Transverse colon (tissue), 4 donors: ENCODE results near the gene SSTR5. TPM values are rescaled to one million over a fixed set of nuclear protein-coding genes. Genes with fewer than 3 reads are reported as not detected.

Experiments used
- DNase-seq: peaks from one replicate; pipeline ENCODE4 v3.0.0-alpha.2; 2019
- H3K27ac ChIP-seq, 4 donors: fragments of 200-600 bp; sonication (generic); 2 replicates each; pipeline ENCODE4 v1.5.1; 2016 to 2018; ENCODE audit warnings: inconsistent platforms in 4 of 4
- H3K27me3 ChIP-seq: fragments of 200-600 bp; sonication (generic); 2 replicates; pipeline ENCODE4 v1.5.1; 2017; ENCODE audit warnings: inconsistent platforms
- H3K36me3 ChIP-seq, 4 donors: fragments of 200-600 bp; sonication (generic); 2 replicates each; pipeline ENCODE4 v1.5.1; 2017 to 2019; ENCODE audit warnings: inconsistent platforms in 4 of 4
- H3K4me1 ChIP-seq, 4 donors: fragments of 200-600 bp; sonication (generic); 2 replicates each; pipeline ENCODE4 v1.5.1; 2017 to 2020; ENCODE audit warnings: inconsistent platforms in 4 of 4
- H3K4me3 ChIP-seq, 4 donors: fragments of 200-600 bp; sonication (generic); 1 replicate in 1 of 4; 2 replicates in 3 of 4; pipeline versions ENCODE4 v1.5.1 to v1.6.1; 2017 to 2019; ENCODE audit warnings: inconsistent platforms in 4 of 4
- H3K9me3 ChIP-seq, 2 donors: fragments of 200-600 bp; sonication (generic); 2 replicates each; pipeline ENCODE4 v1.5.1; 2017 to 2019; ENCODE audit warnings: inconsistent platforms in 2 of 2
- CTCF ChIP-seq, 5 experiments: fragments of 200-600 bp in 3 of 5; fragments of 450-650 bp in 2 of 5; sonication (generic) in 3 of 5; IDR thresholded peaks; 1 replicate in 2 of 5; 2 replicates in 3 of 5; pipeline ENCODE4 v1.5.1; 2016 to 2017; ENCODE audit warnings: antibody characterized with exemption in 5 of 5, inconsistent platforms in 3 of 5, mild to moderate bottlenecking in 2 of 5, moderate library complexity in 1 of 5
- EP300 ChIP-seq: sonication (generic); formaldehyde crosslinking; IDR thresholded peaks from one replicate; pipeline ENCODE4 v1.6.1; 2017; ENCODE audit warnings: antibody characterized with exemption, low read depth
- POLR2A ChIP-seq: fragments of 450-650 bp; IDR thresholded peaks from one replicate; pipeline ENCODE4 v1.6.1; 2016; ENCODE audit warnings: antibody characterized with exemption, mild to moderate bottlenecking, moderate library complexity
- POLR2AphosphoS5 ChIP-seq, 3 donors: sonication (generic); formaldehyde crosslinking; IDR thresholded peaks; one replicate each; pipeline ENCODE4 v1.6.1; 2016; ENCODE audit warnings: antibody characterized with exemption in 3 of 3
- WGBS, 2 donors: methylation state at CpG; one replicate each; pipeline ENCODE4 v1.1.5; 2018; ENCODE audit warnings: low coverage in 1 of 2; 5-methylcytosine and 5-hydroxymethylcytosine counted together
- in situ Hi-C, 4 donors: fragments of 200-750 bp; cut with MboI; loops; one replicate each; pipeline versions ENCODE4 v1.15.0 to v1.15.1; 2017; ENCODE audit warnings: low sequenced_read_pairs in 3 of 4, low pct_ligation_motif_present in 1 of 4, low pct_unique_long_range_greater_than_20kb in 1 of 4
- intact Hi-C: fragments of 100-400 bp; cut with DNase I; formaldehyde crosslinking; loops from one replicate; pipeline ENCODE4 v1.15.1; 2023; ENCODE audit warnings: low total_unique reads
- total RNA-seq, 4 donors: library from RNA; depleted of rRNA; stranded (reverse); fragments of >200 nt; gene quantifications; one replicate each; pipeline ENCODE4 v1.1.0, GENCODE V29; 2016

Gene SSTR5
- total RNA-seq, 4 donors from 2014 or later = not detected

GRCh38 chr16:1117176-1117900 lies 44.8 kb downstream of the SSTR5 start:
- Histone ChIP-seq H3K27me3 (peaks cover 27% of the 10 kb centered on the region), H3K4me3 (no peak overlapping the region), H3K4me1 (no peaks in the 10 kb centered on the region), H3K27ac (no peak overlapping the region), H3K9me3 (no peaks in the 10 kb centered on the region), H3K36me3 (no peaks in the 10 kb centered on the region)
- TF ChIP-seq POLR2AphosphoS5 (IDR thresholded peaks at IDR 0.05) (no peak), CTCF (IDR thresholded peaks at IDR 0.05) (no peak), EP300 (no peak), POLR2A (no peak)
- no peak for DNase-seq
- intact Hi-C loops = no loop called here
- in situ Hi-C loops = no loop called here
- 41 to 42% methylated on average over 8 to 25 of the region's 34 CpGs for WGBS, 2 donors

GRCh38 chr16:1117926-1118325 lies 45.4 kb downstream of the SSTR5 start:
- Histone ChIP-seq H3K27ac (no peak overlapping the region), H3K36me3 (no peaks in the 10 kb centered on the region), H3K27me3 (peaks cover 27% of the 10 kb centered on the region), H3K9me3 (no peaks in the 10 kb centered on the region), H3K4me1 (no peaks in the 10 kb centered on the region), H3K4me3 (no peak overlapping the region)
- in situ Hi-C loops = no loop called here
- 77 to 90% methylated on average over 2 to 15 of the region's 19 CpGs for WGBS, 2 donors
- DNase-seq = no peak
- intact Hi-C loops = no loop called here
- TF ChIP-seq POLR2AphosphoS5 (IDR thresholded peaks at IDR 0.05) (no peak), CTCF (IDR thresholded peaks at IDR 0.05) (no peak), EP300 (no peak), POLR2A (no peak)

- Histone ChIP-seq H3K27ac (no peak overlapping the region), H3K36me3 (no peaks in the 10 kb centered on the region), H3K4me1 (no peaks in the 10 kb centered on the region), H3K4me3 (no peak overlapping the region), H3K9me3 (no peaks in the 10 kb centered on the region), H3K27me3 (peaks cover 27% of the 10 kb centered on the region)
- 73% methylated on average over 18 of the region's 19 CpGs; no CpG with 5 or more reads in 1 of the 2 donors for WGBS, 2 donors
- TF ChIP-seq CTCF (IDR thresholded peaks at IDR 0.05) (no peak), POLR2A (no peak), EP300 (no peak), POLR2AphosphoS5 (IDR thresholded peaks at IDR 0.05) (no peak)
- no peak for DNase-seq
- intact Hi-C loops = no loop called here
- in situ Hi-C loops = no loop called here
These were observed 46.6 kb downstream of the SSTR5 start for GRCh38 chr16:1119129-1119528.

- in situ Hi-C loops = no loop called here
- no peaks in the 10 kb centered on the region for H3K36me3 ChIP-seq
- TF ChIP-seq POLR2A (no peak), POLR2AphosphoS5 (IDR thresholded peaks at IDR 0.05) (no peak), CTCF (IDR thresholded peaks at IDR 0.05) (no peak), EP300 (no peak)
- H3K4me3 ChIP-seq = no peak overlapping the region
- intact Hi-C loops = no loop called here
- no peak for DNase-seq
- no peaks in the 10 kb centered on the region for H3K9me3 ChIP-seq
- H3K4me1 ChIP-seq = no peaks in the 10 kb centered on the region
- WGBS, 2 donors = 65% methylated on average over 23 of the region's 35 CpGs; no CpG with 5 or more reads in 1 of the 2 donors
- peaks cover 20% of the 10 kb centered on the region for H3K27me3 ChIP-seq
- no peak overlapping the region for H3K27ac ChIP-seq
These were observed 47.4 kb downstream of the SSTR5 start for GRCh38 chr16:1119766-1120576.
